DLD1 (cell line): ENCODE results near the gene RHAG.
"Not testable (repeated sequence)": the region's sequence is repeated elsewhere in the genome, so short reads cannot be mapped to it uniquely, and the experiment has no call there.

Experiments used
- in situ Hi-C: cut with HindIII; loops from 2 replicates; pipeline ENCODE4 v1.10.0; 2017; ENCODE audit warnings: low sequenced_read_pairs

The RHAG gene

GRCh38 chr6:49636713-49637349 lies at the start of gene RHAG:
RHAG (minus strand) TSS chr6:49636839; CDS start chr6:49636812, 27 bp downstream.
- in situ Hi-C loops = no loop called here

GRCh38 chr6:49676671-49677281 lies 40.1 kb upstream of the RHAG start:
- in situ Hi-C loops = no loop called here

- in situ Hi-C loops = no loop called here
These were observed 39.2 kb upstream of the RHAG start for GRCh38 chr6:49675816-49676215.

GRCh38 chr6:49668083-49668511 lies 31.5 kb upstream of the RHAG start:
- in situ Hi-C loops = no loop called here

- in situ Hi-C loops = no loop called here
These were observed 30.5 kb upstream of the RHAG start for GRCh38 chr6:49666930-49667757.

GRCh38 chr6:49666480-49666879 lies 29.8 kb upstream of the RHAG start:
- in situ Hi-C loops = no loop called here

- in situ Hi-C loops = no loop called here
These were observed 28.2 kb upstream of the RHAG start for GRCh38 chr6:49664817-49665216.

- in situ Hi-C loops = not testable (repeated sequence)
These were observed 27.4 kb upstream of the RHAG start for GRCh38 chr6:49664054-49664453.

GRCh38 chr6:49662892-49663261 lies 26.2 kb upstream of the RHAG start:
- in situ Hi-C loops = no loop called here

- in situ Hi-C loops = no loop called here
These were observed 25.7 kb upstream of the RHAG start for GRCh38 chr6:49662231-49662891.

GRCh38 chr6:49653942-49654341 lies 17.3 kb upstream of the RHAG start:
- in situ Hi-C loops = no loop called here

- in situ Hi-C loops = no loop called here
These were observed 16.8 kb upstream of the RHAG start for GRCh38 chr6:49653438-49653837.

- in situ Hi-C loops = no loop called here
These were observed 14.6 kb upstream of the RHAG start for GRCh38 chr6:49651239-49651638.

GRCh38 chr6:49649988-49650387 lies 13.3 kb upstream of the RHAG start:
- in situ Hi-C loops = no loop called here

GRCh38 chr6:49648036-49648435 lies 11.4 kb upstream of the RHAG start:
- in situ Hi-C loops = no loop called here

- in situ Hi-C loops = no loop called here
These were observed 10.8 kb upstream of the RHAG start for GRCh38 chr6:49647476-49647875.

- in situ Hi-C loops = no loop called here
These were observed 10.3 kb upstream of the RHAG start for GRCh38 chr6:49646942-49647341.

- in situ Hi-C loops = no loop called here
These were observed 9.6 kb upstream of the RHAG start for GRCh38 chr6:49646130-49646824.

GRCh38 chr6:49645139-49645538 lies 8.5 kb upstream of the RHAG start:
- in situ Hi-C loops = no loop called here

- in situ Hi-C loops = no loop called here
These were observed 2.7 kb upstream of the RHAG start for GRCh38 chr6:49639177-49639817.
